H1 (cell line): ENCODE measurements around the gene MAP2K5. TPM values are rescaled to one million over a fixed set of nuclear protein-coding genes. Genes with fewer than 3 reads are reported as not detected.

ENCODE experiments used
- CTCF ChIA-PET: fragments of 300-600 bp; sonication (Branson Sonifier 250); formaldehyde crosslinking; loops from one replicate; lab custom pipeline; 2021; ENCODE audit not compliant: partially characterized antibody; lab: Charles Lee
- POLR2A ChIA-PET: fragments of 300-600 bp; sonication (Branson Sonifier 250); formaldehyde crosslinking; loops from one replicate; lab custom pipeline; 2021; ENCODE audit warnings: inconsistent platforms; ENCODE audit not compliant: partially characterized antibody; lab: Charles Lee
- DNase-seq, 2 experiments: peaks; one replicate each; pipeline versions ENCODE4 v3.0.0 to v3.0.0-alpha.2; 2010 to 2022; ENCODE audit warnings: low spot score in 2 of 2, low read depth in 1 of 2, mixed read lengths in 1 of 2
- FAIRE-seq: peaks from 2 replicates; lab custom pipeline; 2011; peaks lifted over from hg19 to GRCh38; lab: Jason Lieb, UNC
- H2AFZ ChIP-seq: 2 replicates; pipeline ENCODE4 v1.8.1; 2012; ENCODE audit warnings: low read length, inconsistent platforms
- H2AK5ac ChIP-seq: 2 replicates; pipeline ENCODE4 v1.6.1; 2013; ENCODE audit warnings: low read depth, low read length
- H2BK120ac ChIP-seq: replicated peaks from 2 replicates; pipeline ENCODE3; 2013; ENCODE audit warnings: low read depth, low read length, inconsistent platforms
- H2BK12ac ChIP-seq: 2 replicates; pipeline ENCODE4 v1.6.1; 2013; ENCODE audit warnings: low read depth, low read length
- H2BK15ac ChIP-seq: 2 replicates; pipeline ENCODE4 v1.6.1; 2013; ENCODE audit warnings: low read length
- H2BK20ac ChIP-seq: 2 replicates; pipeline ENCODE4 v1.6.1; 2013; ENCODE audit warnings: low read length
- H2BK5ac ChIP-seq: 2 replicates; pipeline ENCODE4 v1.6.1; 2013; ENCODE audit warnings: low read depth, low read length
- H3K14ac ChIP-seq: 2 replicates; pipeline ENCODE4 v1.6.1; 2013; ENCODE audit warnings: inconsistent platforms; ENCODE audit not compliant: insufficient read length
- H3K18ac ChIP-seq: 2 replicates; pipeline ENCODE4 v1.6.1; 2013; ENCODE audit warnings: low read length; ENCODE audit errors: extremely low read depth
- H3K23ac ChIP-seq: 2 replicates; pipeline ENCODE4 v1.6.1; 2013; ENCODE audit warnings: inconsistent platforms; ENCODE audit not compliant: insufficient read length
- H3K23me2 ChIP-seq: 2 replicates; pipeline ENCODE4 v1.6.1; 2013; ENCODE audit warnings: low read depth, low read length
- H3K27ac ChIP-seq: 2 replicates; pipeline ENCODE4 v1.6.1; 2011; ENCODE audit warnings: low read depth, low read length, inconsistent platforms
- H3K27me3 ChIP-seq, 4 experiments: replicated peaks in 1 of 4; 1 replicate in 1 of 4; 2 replicates in 3 of 4; pipeline versions ENCODE4 v1.6.1 to v1.8.1; 2011 to 2013; ENCODE audit warnings: low read length in 3 of 4, mild to moderate bottlenecking in 3 of 4, inconsistent platforms in 2 of 4, mixed read lengths in 2 of 4, moderate library complexity in 1 of 4; ENCODE audit not compliant: control insufficient read depth in 3 of 4, insufficient read depth in 3 of 4; ENCODE audit errors: extremely low read depth in 1 of 4
- H3K36me3 ChIP-seq, 4 experiments: 2 replicates each; pipeline versions ENCODE4 v1.6.1 to v1.8.1; 2011 to 2013; ENCODE audit warnings: mild to moderate bottlenecking in 4 of 4, low read length in 3 of 4, moderate library complexity in 2 of 4, control low read depth in 1 of 4, inconsistent platforms in 1 of 4; ENCODE audit not compliant: insufficient read depth in 4 of 4, control insufficient read depth in 2 of 4
- H3K4ac ChIP-seq: replicated peaks from 2 replicates; pipeline ENCODE3; 2013; ENCODE audit warnings: low read length, low read depth, mixed read lengths, inconsistent platforms; ENCODE audit not compliant: insufficient read length
- H3K4me1 ChIP-seq, 4 experiments: replicated peaks in 1 of 4; 1 replicate in 1 of 4; 2 replicates in 3 of 4; pipeline versions ENCODE4 v1.6.1 to v1.8.1; 2011 to 2013; ENCODE audit warnings: low read length in 3 of 4, inconsistent platforms in 2 of 4, mixed read lengths in 1 of 4; ENCODE audit not compliant: insufficient read depth in 4 of 4, control insufficient read depth in 3 of 4
- H3K4me2 ChIP-seq, 2 experiments: 2 replicates each; pipeline versions ENCODE4 v1.6.1 to v1.8.1; 2011 to 2013; ENCODE audit warnings: low read depth in 2 of 2, low read length in 2 of 2, control low read depth in 1 of 2, inconsistent platforms in 1 of 2, mild to moderate bottlenecking in 1 of 2; ENCODE audit not compliant: insufficient read depth in 1 of 2
- H3K4me3 ChIP-seq, 4 experiments: fragments of 200-600, 300-600 bp in 1 of 4; sonication (generic), shearing (Covaris generic), sonication (Bioruptor Twin) in 1 of 4; 2 replicates each; pipeline versions ENCODE4 v1.5.1 to v1.8.1; 2011 to 2016; ENCODE audit warnings: low read length in 4 of 4, low read depth in 3 of 4, control low read depth in 2 of 4, inconsistent platforms in 2 of 4, mild to moderate bottlenecking in 2 of 4, mixed read lengths in 1 of 4, moderate library complexity in 1 of 4; ENCODE audit not compliant: insufficient read depth in 2 of 4; ENCODE audit errors: extremely low read depth in 1 of 4
- H3K56ac ChIP-seq: replicated peaks from 2 replicates; pipeline ENCODE3; 2013; ENCODE audit warnings: low read depth, mild to moderate bottlenecking, mixed read lengths, low read length, inconsistent platforms; ENCODE audit not compliant: insufficient read length
- H3K79me1 ChIP-seq: 2 replicates; pipeline ENCODE4 v1.6.1; 2013; ENCODE audit warnings: low read depth, low read length, control low read depth
- H3K79me2 ChIP-seq, 2 experiments: 2 replicates each; pipeline versions ENCODE4 v1.6.1 to v1.8.1; 2012 to 2013; ENCODE audit warnings: low read length in 2 of 2, mild to moderate bottlenecking in 2 of 2, inconsistent platforms in 1 of 2; ENCODE audit not compliant: insufficient read depth in 2 of 2, control insufficient read depth in 1 of 2
- H3K9ac ChIP-seq, 4 experiments: replicated peaks in 1 of 4; 1 replicate in 1 of 4; 2 replicates in 3 of 4; pipeline versions ENCODE4 v1.6.1 to v1.8.1; 2011 to 2013; ENCODE audit warnings: low read depth in 3 of 4, low read length in 3 of 4, control low read depth in 2 of 4, mild to moderate bottlenecking in 2 of 4, moderate library complexity in 2 of 4, inconsistent platforms in 1 of 4; ENCODE audit errors: extremely low read depth in 1 of 4
- H3K9me3 ChIP-seq, 2 experiments: 2 replicates each; pipeline versions ENCODE4 v1.6.1 to v1.8.1; 2012 to 2013; ENCODE audit warnings: mild to moderate bottlenecking in 2 of 2, moderate library complexity in 2 of 2, control low read depth in 1 of 2, inconsistent platforms in 1 of 2, low read depth in 1 of 2, low read length in 1 of 2, mixed read lengths in 1 of 2; ENCODE audit not compliant: insufficient read depth in 2 of 2
- H4K20me1 ChIP-seq, 2 experiments: replicated peaks in 1 of 2; 2 replicates each; pipeline versions ENCODE3 to v1.8.1; 2011 to 2013; ENCODE audit warnings: inconsistent platforms in 2 of 2, low read length in 2 of 2, mild to moderate bottlenecking in 1 of 2; ENCODE audit not compliant: insufficient read depth in 2 of 2, control insufficient read depth in 1 of 2
- H4K5ac ChIP-seq: 2 replicates; pipeline ENCODE4 v1.6.1; 2013; ENCODE audit warnings: low read length, low read depth, mixed read lengths, inconsistent platforms; ENCODE audit not compliant: insufficient read length
- H4K8ac ChIP-seq: 2 replicates; pipeline ENCODE4 v1.8.0; 2013; ENCODE audit warnings: mild to moderate bottlenecking, moderate library complexity, low read length, inconsistent platforms; ENCODE audit not compliant: insufficient read depth; ENCODE audit errors: extremely low read depth
- H4K91ac ChIP-seq: replicated peaks from 2 replicates; pipeline ENCODE3; 2013; ENCODE audit warnings: low read length, mixed read lengths, inconsistent platforms; ENCODE audit not compliant: insufficient read length
- BCL11A ChIP-seq, 2 experiments: IDR thresholded peaks; one replicate each; pipeline ENCODE4 v1.6.1; 2011; ENCODE audit warnings: low read depth in 2 of 2, low read length in 2 of 2, mild to moderate bottlenecking in 2 of 2
- BRCA1 ChIP-seq: IDR thresholded peaks from 2 replicates; pipeline ENCODE4 v1.6.1; 2012; ENCODE audit warnings: low read depth, low read length, improper control_type of control experiment
- CBX8 ChIP-seq: fragments of 300-800, 300-1000 bp; sonication (generic); IDR thresholded peaks from 2 replicates; pipeline ENCODE4 v1.7.1; 2016; ENCODE audit warnings: low read depth, low read length, borderline replicate concordance
- GABPA ChIP-seq: IDR thresholded peaks from 2 replicates; pipeline ENCODE4 v1.6.1; 2011; ENCODE audit warnings: mild to moderate bottlenecking, low read length, moderate library complexity, borderline replicate concordance; ENCODE audit not compliant: insufficient read depth
- JUN ChIP-seq: IDR thresholded peaks from 2 replicates; pipeline ENCODE4 v1.6.1; 2011; ENCODE audit warnings: low read depth, mild to moderate bottlenecking, improper control_type of control experiment, low read length
- MAX ChIP-seq: IDR thresholded peaks from 2 replicates; pipeline ENCODE4 v1.6.1; 2012; ENCODE audit warnings: inconsistent platforms
- SIN3A ChIP-seq, 2 experiments: IDR thresholded peaks in 1 of 2; conservative IDR thresholded peaks in 1 of 2; 2 replicates each; pipeline ENCODE4 v1.6.1; 2011 to 2012; ENCODE audit warnings: low read length in 2 of 2, improper control_type of control experiment in 1 of 2, low read depth in 1 of 2, mild to moderate bottlenecking in 1 of 2
- SIX5 ChIP-seq: IDR thresholded peaks from 2 replicates; pipeline ENCODE4 v1.6.1; 2011; ENCODE audit warnings: mild to moderate bottlenecking, low read depth, low read length
- SP1 ChIP-seq: IDR thresholded peaks from 2 replicates; pipeline ENCODE4 v1.6.1; 2011; ENCODE audit warnings: low read depth, low read length
- SP2 ChIP-seq: IDR thresholded peaks from 2 replicates; pipeline ENCODE4 v1.6.1; 2012; ENCODE audit warnings: mild to moderate bottlenecking, low read length, inconsistent platforms
- SP4 ChIP-seq: IDR thresholded peaks from 2 replicates; pipeline ENCODE4 v1.6.1; 2012; ENCODE audit warnings: low read length, inconsistent platforms
- TAF1 ChIP-seq: IDR thresholded peaks from 2 replicates; pipeline ENCODE4 v1.6.1; 2011; ENCODE audit warnings: mild to moderate bottlenecking, low read depth, low read length
- TBP ChIP-seq: IDR thresholded peaks from 2 replicates; pipeline ENCODE4 v1.6.1; 2011; ENCODE audit warnings: low read depth, low read length, improper control_type of control experiment
- TEAD4 ChIP-seq: IDR thresholded peaks from 2 replicates; pipeline ENCODE4 v1.6.1; 2012; ENCODE audit warnings: low read depth, low read length, inconsistent platforms, mixed read lengths
- USF2 ChIP-seq: IDR thresholded peaks from 2 replicates; pipeline ENCODE4 v1.6.1; 2011; ENCODE audit warnings: low read length, improper control_type of control experiment
- whole genome bisulfite sequencing, 2 experiments: shearing (Covaris generic) in 1 of 2; methylation state at CpG; one replicate each; pipeline versions ENCODE4 v1.1.6 to v1.1.7; 2013 to 2015; ENCODE audit warnings: low lambda C conversion rate in 2 of 2, mixed read lengths in 2 of 2, inconsistent platforms in 1 of 2, low coverage in 1 of 2, missing lambda C conversion rate in 1 of 2; ENCODE audit not compliant: insufficient replicate concordance in 2 of 2, insufficient coverage in 1 of 2, insufficient read length in 1 of 2; ENCODE audit errors: extremely low coverage in 1 of 2, missing lambda C conversion rate in 1 of 2; 5-methylcytosine and 5-hydroxymethylcytosine counted together
- polyA plus RNA-seq, 7 experiments: library from polyadenylated mRNA; depleted of rRNA in 3 of 7; stranded (reverse) in 5 of 7; unstranded in 2 of 7; fragments of >200 nt in 5 of 7; fragments of 200-250 nt in 2 of 7; gene quantifications; 1 replicate in 5 of 7; 2 replicates in 1 of 7; 4 replicates in 1 of 7; pipeline versions ENCODE4 v1.2.1 to v1.2.3, GENCODE V29; 2011 to 2013; ENCODE audit warnings: missing spikeins in 2 of 7, mixed read lengths in 2 of 7
- total RNA-seq: library from RNA; stranded (reverse); fragmentation: NEBNext Ultra II Directional; extraction: Animal tissue kit (Norgen Biotek cat#: 25700); gene quantifications from 2 replicates; pipeline ENCODE4 v1.2.1, GENCODE V29; 2021

The MAP2K5 gene
- total and polyA plus RNA-seq, 2 of the 8 experiments (the other 6 are each of a cell fraction or from before 2014, with no cell fraction given), result 4.4 to 15.8 TPM

GRCh38 chr15:67755264-67755663 lies 212.8 kb downstream of the MAP2K5 start:
- Histone ChIP-seq H4K8ac (no peak overlapping the region), H3K4me3 (no peak overlapping the region), H4K20me1 (no peaks in the 10 kb centered on the region), H4K5ac (no peak overlapping the region), H2AFZ (no peak overlapping the region), H3K56ac (no peak overlapping the region), H3K36me3 (no peaks in the 10 kb centered on the region), H3K23me2 (no peaks in the 10 kb centered on the region), H3K4me2 (no peak overlapping the region), H3K9me3 (no peaks in the 10 kb centered on the region), H3K79me1 (no peaks in the 10 kb centered on the region), H4K91ac (no peak overlapping the region), H2BK120ac (no peak overlapping the region), H3K9ac (no peak overlapping the region), H3K23ac (no peak overlapping the region), H2BK5ac (no peak overlapping the region), H2BK20ac (no peak overlapping the region), H3K18ac (no peak overlapping the region), H3K27ac (no peak overlapping the region), H3K4ac (no peak overlapping the region), H2BK15ac (no peak overlapping the region), H2AK5ac (no peak overlapping the region), H2BK12ac (no peak overlapping the region), H3K4me1 (peaks cover 0 to 3% (median 1%) of the 10 kb centered on the region in 4 experiments; a peak in 5 of 7 replicates), H3K27me3 (no peaks in the 10 kb centered on the region), H3K14ac (no peak overlapping the region), H3K79me2 (no peaks in the 10 kb centered on the region)
- CTCF ChIA-PET, result interaction anchor here (1.0 to 1.1 kb wide), 2 partner anchors 27 to 298 kb away, joined by 3 read pairs; no protein-coding TSS in a partner anchor
- no peak for FAIRE-seq
- POLR2A ChIA-PET, result no interaction called here
- 93% methylated on average over 1 of the region's 1 CpG; no CpG with 5 or more reads in 1 of the 2 experiments for WGBS, 2 experiments
- DNase-seq, result no peak
- TF ChIP-seq TAF1 (no peak), SIX5 (no peak), USF2 (no peak), TBP (no peak), SP1 (no peak), SP2 (no peak), MAX (no peak), SIN3A (conservative IDR thresholded peaks at IDR 0.05 in 1 of 2, IDR thresholded peaks at IDR 0.05 in 1 of 2; ENCODE audit: low read depth in 1 of 2, low read length in 2 of 2) (no peak), GABPA (no peak), CBX8 (no peak), BCL11A (IDR thresholded peaks at IDR 0.05; ENCODE audit: low read depth in 2 of 2, low read length in 2 of 2) (no peak), JUN (no peak), SP4 (no peak), BRCA1 (no peak), TEAD4 (no peak)
